Liver (tissue), 9 donors: ENCODE measurements around the gene RECQL5. TPM values are rescaled to one million over a fixed set of nuclear protein-coding genes. Genes with fewer than 3 reads are reported as not detected.
"Not testable (repeated sequence)": the region's sequence is repeated elsewhere in the genome, so short reads cannot be mapped to it uniquely, and the experiment has no call there.

Source experiments
- DNase-seq: peaks from one replicate; pipeline ENCODE4 v3.0.0-alpha.2; 2017; ENCODE audit warnings: low spot score
- H3K27ac ChIP-seq, 2 donors: one replicate each; pipeline ENCODE4 v1.7.0; 2013; ENCODE audit warnings: inconsistent platforms in 2 of 2, low read length in 2 of 2, control low read depth in 1 of 2, low read depth in 1 of 2, mild to moderate bottlenecking in 1 of 2
- H3K27me3 ChIP-seq, 4 donors: one replicate each; pipeline versions ENCODE4 v1.6.1 to v1.7.0; 2013; ENCODE audit warnings: low read length in 3 of 4, inconsistent platforms in 1 of 4, mild to moderate bottlenecking in 1 of 4, moderate library complexity in 1 of 4; ENCODE audit not compliant: control insufficient read depth in 4 of 4, insufficient read depth in 4 of 4
- H3K36me3 ChIP-seq, 4 donors: one replicate each; pipeline versions ENCODE4 v1.6.1 to v1.7.0; 2013; ENCODE audit warnings: low read length in 3 of 4, mild to moderate bottlenecking in 3 of 4, low read depth in 1 of 4, moderate library complexity in 1 of 4; ENCODE audit not compliant: control insufficient read depth in 4 of 4, insufficient read depth in 3 of 4
- H3K4me1 ChIP-seq, 4 donors: one replicate each; pipeline versions ENCODE4 v1.6.1 to v1.7.0; 2013; ENCODE audit warnings: low read length in 3 of 4, mild to moderate bottlenecking in 3 of 4, moderate library complexity in 1 of 4; ENCODE audit not compliant: control insufficient read depth in 4 of 4, insufficient read depth in 4 of 4
- H3K4me3 ChIP-seq, 3 donors: one replicate each; pipeline versions ENCODE4 v1.6.1 to v1.7.0; 2013; ENCODE audit warnings: low read length in 3 of 3, control low read depth in 1 of 3, low read depth in 1 of 3, mild to moderate bottlenecking in 1 of 3
- H3K9ac ChIP-seq, 2 donors: one replicate each; pipeline ENCODE4 v1.7.0; 2013; ENCODE audit warnings: low read length in 2 of 2, mild to moderate bottlenecking in 2 of 2, moderate library complexity in 2 of 2, control low read depth in 1 of 2, low read depth in 1 of 2
- H3K9me3 ChIP-seq, 4 donors: one replicate each; pipeline versions ENCODE4 v1.6.1 to v1.7.0; 2013; ENCODE audit warnings: low read length in 3 of 4; ENCODE audit not compliant: control insufficient read depth in 4 of 4
- ATF3 ChIP-seq: IDR thresholded peaks from 2 replicates; pipeline ENCODE4 v1.6.1; 2016; ENCODE audit warnings: antibody characterized with exemption
- CTCF ChIP-seq: fragments of 150-350 bp; IDR thresholded peaks from 2 replicates; pipeline ENCODE4 v1.5.1; 2017; ENCODE audit warnings: improper control_type of control experiment, low read depth, low read length; ENCODE audit not compliant: missing input control
- EGR1 ChIP-seq, 2 donors: IDR thresholded peaks; 2 replicates each; pipeline ENCODE4 v1.6.1; 2016 to 2018; ENCODE audit warnings: antibody characterized with exemption in 2 of 2, low read depth in 2 of 2
- FOXA1 ChIP-seq: IDR thresholded peaks from 2 replicates; pipeline ENCODE4 v1.6.1; 2016; ENCODE audit warnings: antibody characterized with exemption
- FOXA2 ChIP-seq: IDR thresholded peaks from 2 replicates; pipeline ENCODE4 v1.6.1; 2016; ENCODE audit warnings: antibody characterized with exemption
- GABPA ChIP-seq, 2 donors: IDR thresholded peaks in 1 of 2; conservative IDR thresholded peaks in 1 of 2; 2 replicates each; pipeline ENCODE4 v1.6.1; 2016; ENCODE audit warnings: antibody characterized with exemption in 2 of 2, mild to moderate bottlenecking in 1 of 2, moderate library complexity in 1 of 2
- HNF4A ChIP-seq, 2 donors: conservative IDR thresholded peaks; 2 replicates each; pipeline ENCODE4 v1.6.1; 2016; ENCODE audit warnings: antibody characterized with exemption in 2 of 2, mild to moderate bottlenecking in 2 of 2
- HNF4G ChIP-seq: IDR thresholded peaks from 2 replicates; pipeline ENCODE4 v1.6.1; 2016; ENCODE audit warnings: antibody characterized with exemption
- JUND ChIP-seq, 2 donors: IDR thresholded peaks; 2 replicates each; pipeline ENCODE4 v1.6.1; 2016; ENCODE audit warnings: antibody characterized with exemption in 2 of 2
- MAX ChIP-seq: IDR thresholded peaks from 2 replicates; pipeline ENCODE4 v1.6.1; 2016; ENCODE audit warnings: antibody characterized with exemption
- NR2F2 ChIP-seq: IDR thresholded peaks from 2 replicates; pipeline ENCODE4 v1.6.1; 2016; ENCODE audit warnings: antibody characterized with exemption
- RAD21 ChIP-seq, 2 donors: IDR thresholded peaks; 2 replicates each; pipeline ENCODE4 v1.6.1; 2016; ENCODE audit warnings: antibody characterized with exemption in 2 of 2, mild to moderate bottlenecking in 2 of 2
- REST ChIP-seq: IDR thresholded peaks from 2 replicates; pipeline ENCODE4 v1.6.1; 2016; ENCODE audit warnings: antibody characterized with exemption, mild to moderate bottlenecking
- RXRA ChIP-seq, 2 donors: IDR thresholded peaks; 2 replicates each; pipeline ENCODE4 v1.6.1; 2017 to 2018; ENCODE audit warnings: antibody characterized with exemption in 2 of 2, mild to moderate bottlenecking in 1 of 2
- SP1 ChIP-seq: IDR thresholded peaks from 2 replicates; pipeline ENCODE4 v1.6.1; 2018; ENCODE audit warnings: antibody characterized with exemption, mild to moderate bottlenecking
- TAF1 ChIP-seq: conservative IDR thresholded peaks from 2 replicates; pipeline ENCODE4 v1.6.1; 2016; ENCODE audit warnings: antibody characterized with exemption, mild to moderate bottlenecking
- YY1 ChIP-seq: IDR thresholded peaks from 2 replicates; pipeline ENCODE4 v1.6.1; 2016; ENCODE audit warnings: antibody characterized with exemption, mild to moderate bottlenecking
- WGBS: extraction: QIAGEN DNeasy Blood & Tissue Kit; methylation state at CpG from one replicate; pipeline ENCODE4 v1.1.7; 2013; 5-methylcytosine and 5-hydroxymethylcytosine counted together
- polyA plus RNA-seq, 2 donors: library from polyadenylated mRNA; stranded (reverse) in 1 of 2; unstranded in 1 of 2; fragments of 200-250 nt in 1 of 2; fragments of >200 nt in 1 of 2; fragmentation: Nextera tagmentation in 1 of 2; extraction: Ambion mirVana in 1 of 2; gene quantifications; one replicate each; pipeline versions ENCODE4 v1.2.1 to v1.2.3, GENCODE V29; 2013 to 2015
- total RNA-seq, 2 donors: library from RNA; depleted of rRNA; stranded (reverse); fragments of >200 nt; gene quantifications; one replicate each; pipeline ENCODE4 v1.2.3, GENCODE V29; 2014
- TF ChIP-seq, protein P1 (sequence below): IDR thresholded peaks from 2 replicates; pipeline ENCODE4 v1.6.1; 2016; ENCODE audit warnings: antibody characterized with exemption
- donor health status: healthy.
- donor health status: healthy.
- donor health status: healthy.
- donor health status: healthy.
- donor health status: healthy.

RECQL5 gene
- total and polyA plus RNA-seq, 4 donors: 8.3 to 15.1 (median 11.5) TPM

- H3K4me1 ChIP-seq: peaks cover 0 to 8% (median 6%) of the 10 kb centered on the region in 4 donors
- no peak overlapping the region for H3K9ac ChIP-seq
- H3K4me3 ChIP-seq: no peak overlapping the region
- no peak overlapping the region for H3K27ac ChIP-seq
- no peak for DNase-seq
- H3K36me3 ChIP-seq: peaks cover 0 to 1% (median 0%) of the 10 kb centered on the region in 4 donors
- no peaks in the 10 kb centered on the region for H3K9me3 ChIP-seq
- WGBS: 85% methylated on average over 28 of the region's 28 CpGs
- no peak for TF ChIP-seq HNF4G
- TF ChIP-seq EGR1 (IDR thresholded peaks at IDR 0.05; ENCODE audit: low read depth in 2 of 2): no peak
- no peak for TF ChIP-seq SP1
- no peak for TF ChIP-seq RAD21 (IDR thresholded peaks at IDR 0.05)
- no peak for TF ChIP-seq YY1
- TF ChIP-seq REST: no peak
- no peak for TF ChIP-seq MAX
- no peak for TF ChIP-seq FOXA1
- no peak for TF ChIP-seq FOXA2
- TF ChIP-seq JUND (IDR thresholded peaks at IDR 0.05): no peak
- no peak for TF ChIP-seq CTCF
- TF ChIP-seq ATF3: no peak
- no peak for TF ChIP-seq HNF4A (conservative IDR thresholded peaks at IDR 0.05)
- no peak for TF ChIP-seq RXRA (IDR thresholded peaks at IDR 0.05)
- TF ChIP-seq NR2F2: no peak
- TF ChIP-seq, protein P1, sequence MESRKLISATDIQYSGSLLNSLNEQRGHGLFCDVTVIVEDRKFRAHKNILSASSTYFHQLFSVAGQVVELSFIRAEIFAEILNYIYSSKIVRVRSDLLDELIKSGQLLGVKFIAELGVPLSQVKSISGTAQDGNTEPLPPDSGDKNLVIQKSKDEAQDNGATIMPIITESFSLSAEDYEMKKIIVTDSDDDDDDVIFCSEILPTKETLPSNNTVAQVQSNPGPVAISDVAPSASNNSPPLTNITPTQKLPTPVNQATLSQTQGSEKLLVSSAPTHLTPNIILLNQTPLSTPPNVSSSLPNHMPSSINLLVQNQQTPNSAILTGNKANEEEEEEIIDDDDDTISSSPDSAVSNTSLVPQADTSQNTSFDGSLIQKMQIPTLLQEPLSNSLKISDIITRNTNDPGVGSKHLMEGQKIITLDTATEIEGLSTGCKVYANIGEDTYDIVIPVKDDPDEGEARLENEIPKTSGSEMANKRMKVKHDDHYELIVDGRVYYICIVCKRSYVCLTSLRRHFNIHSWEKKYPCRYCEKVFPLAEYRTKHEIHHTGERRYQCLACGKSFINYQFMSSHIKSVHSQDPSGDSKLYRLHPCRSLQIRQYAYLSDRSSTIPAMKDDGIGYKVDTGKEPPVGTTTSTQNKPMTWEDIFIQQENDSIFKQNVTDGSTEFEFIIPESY: no peak
- TF ChIP-seq TAF1: no peak
- no peak for TF ChIP-seq GABPA (IDR thresholded peaks at IDR 0.05 in 1 of 2, conservative IDR thresholded peaks at IDR 0.05 in 1 of 2)
- no peaks in the 10 kb centered on the region for H3K27me3 ChIP-seq
Observed at GRCh38 chr17:75594499-75595283, 72.3 kb downstream of the RECQL5 start.

DNA sequence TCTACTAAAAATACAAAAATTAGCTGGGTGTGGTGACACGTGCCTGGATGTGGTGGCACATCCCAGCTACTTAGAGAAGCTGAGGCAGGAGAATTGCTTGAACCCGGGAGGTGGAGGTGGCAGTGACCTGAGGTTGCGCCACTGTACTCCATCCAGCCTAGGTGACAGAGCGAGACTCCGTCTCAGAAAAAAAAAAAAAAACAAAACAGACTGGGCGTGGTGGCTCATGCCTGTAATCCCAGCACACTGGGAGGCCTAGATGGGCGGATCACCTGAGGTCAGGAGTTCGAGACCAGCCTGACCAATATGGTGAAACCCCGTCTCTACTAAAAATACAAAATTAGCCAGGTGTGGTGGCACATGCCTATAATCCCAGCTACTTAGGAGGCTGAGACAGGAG is 73.5 kb downstream of the RECQL5 start:
- not testable (repeated sequence) for DNase-seq, H3K27me3 ChIP-seq, H3K4me3 ChIP-seq, H3K27ac ChIP-seq, H3K36me3 ChIP-seq, H3K9me3 ChIP-seq, H3K9ac ChIP-seq
- 85% methylated on average over 9 of the region's 9 CpGs for WGBS
- peaks cover 3 to 12% (median 8%) of the 10 kb centered on the region in 4 donors for H3K4me1 ChIP-seq
